HepG2 (cell line): ENCODE data around the gene GPT2. TPM values are rescaled to one million over a fixed set of nuclear protein-coding genes. Genes with fewer than 3 reads are reported as not detected.

Source experiments
- AGO2 ChIP-seq: fragments of 200-400 bp; formaldehyde crosslinking; optimal IDR thresholded peaks from 2 replicates; pipeline ENCODE3; 2017; ENCODE audit warnings: mild to moderate bottlenecking, low read depth, low read length, moderate library complexity
- CSRNP1 ChIP-seq: sonication (generic); formaldehyde crosslinking; IDR thresholded peaks from 2 replicates; pipeline ENCODE4 v1.8.1; 2023; ENCODE audit warnings: mild to moderate bottlenecking, missing genetic modification reagents
- MED1 ChIP-seq: sonication (generic); formaldehyde crosslinking; IDR thresholded peaks from 2 replicates; pipeline ENCODE4 v1.4.0; 2020; ENCODE audit warnings: missing genetic modification reagents
- MLLT10 ChIP-seq: sonication (generic); formaldehyde crosslinking; IDR thresholded peaks from 2 replicates; pipeline ENCODE4 v1.4.0; 2020; ENCODE audit warnings: missing genetic modification reagents
- PBX2 ChIP-seq: IDR thresholded peaks from 2 replicates; pipeline ENCODE4 v1.6.1; 2016; ENCODE audit warnings: control low read depth
- PREB ChIP-seq: sonication (generic); formaldehyde crosslinking; IDR thresholded peaks from 2 replicates; pipeline ENCODE4 v1.4.0; 2020; ENCODE audit warnings: missing genetic modification reagents
- ZBTB40 ChIP-seq, 2 experiments: fragments of 450-650 bp in 1 of 2; sonication (generic) in 1 of 2; formaldehyde crosslinking in 1 of 2; IDR thresholded peaks; 2 replicates each; pipeline versions ENCODE4 v1.6.1 to v1.8.0; 2016 to 2022; ENCODE audit warnings: antibody characterized with exemption in 1 of 2, mild to moderate bottlenecking in 1 of 2, missing genetic modification reagents in 1 of 2
- ZFP91 ChIP-seq: sonication (generic); formaldehyde crosslinking; IDR thresholded peaks from 2 replicates; pipeline ENCODE4 v1.9.0; 2022; ENCODE audit warnings: missing genetic modification reagents, mild to moderate bottlenecking, borderline replicate concordance
- ZNF44 ChIP-seq: sonication (generic); formaldehyde crosslinking; IDR thresholded peaks from 2 replicates; pipeline ENCODE4 v1.5.1; 2020; ENCODE audit warnings: mild to moderate bottlenecking, missing genetic modification reagents
- ZNF784 ChIP-seq: sonication (generic); formaldehyde crosslinking; IDR thresholded peaks from 2 replicates; pipeline ENCODE4 v1.5.1; 2020; ENCODE audit warnings: missing genetic modification reagents, mild to moderate bottlenecking, borderline replicate concordance
- ZNF790 ChIP-seq: sonication (generic); formaldehyde crosslinking; IDR thresholded peaks from 2 replicates; pipeline ENCODE4 v1.8.0; 2022; ENCODE audit warnings: missing genetic modification reagents, mild to moderate bottlenecking, borderline replicate concordance
- polyA plus RNA-seq, 8 experiments: library from polyadenylated mRNA; depleted of rRNA in 3 of 8; stranded (reverse) in 7 of 8; unstranded in 1 of 8; fragments of >200 nt; fragmentation: Illumina TruSeq in 4 of 8; extraction: Trizol in 4 of 8; gene quantifications; 2 replicates each; pipeline versions ENCODE4 v1.2.1 to v1.2.3, GENCODE V29; 2011 to 2016; ENCODE audit warnings: low read depth in 4 of 8, missing spikeins in 1 of 8, mixed read lengths in 1 of 8; ENCODE audit not compliant: insufficient read depth in 1 of 8
- total RNA-seq, 5 experiments: library from RNA; depleted of rRNA; stranded (reverse); fragments of >200 nt; fragmentation: Illumina TruSeq; extraction: Trizol; gene quantifications; 2 replicates each; pipeline ENCODE4 v1.2.3, GENCODE V29; 2016; ENCODE audit warnings: low read depth in 1 of 5

GPT2 gene
- total and polyA plus RNA-seq, 2 of the 13 experiments (the other 11 are each of a cell fraction or from before 2014, with no cell fraction given) = 138 to 267 TPM

GRCh38 chr16:46948548-46949166, 64.5 kb downstream of the GPT2 start (continued):
- no peak for TF ChIP-seq ZBTB40 (IDR thresholded peaks at IDR 0.05)
- no peak for TF ChIP-seq ZBTB40 (CRISPR knock-in tag; IDR thresholded peaks at IDR 0.05)
- TF ChIP-seq ZNF784 (CRISPR knock-in tag) = no peak
- TF ChIP-seq PBX2 (CRISPR knock-in tag) = no peak
- no peak for TF ChIP-seq MLLT10 (CRISPR knock-in tag)
- TF ChIP-seq CSRNP1 (CRISPR knock-in tag) = no peak
- TF ChIP-seq PREB (CRISPR knock-in tag) = no peak
- TF ChIP-seq AGO2 = no peak
- TF ChIP-seq ZFP91 (CRISPR knock-in tag) = 0 out of 2 replicates have a peak, but pooled peaks have one; percentile 37
- no peak for TF ChIP-seq ZNF44 (CRISPR knock-in tag)
- no peak for TF ChIP-seq ZNF790 (CRISPR knock-in tag)
- peak; percentile 85 for TF ChIP-seq MED1 (CRISPR knock-in tag)
